ENCODE results near the gene ALDH4A1.

GRCh38 chr1:18874036-18874435, 28.3 kb downstream of the ALDH4A1 start:
- TF ChIP-seq POLR2AphosphoS5 (IDR thresholded peaks at IDR 0.05) = no peak
- TF ChIP-seq CTCF (IDR thresholded peaks at IDR 0.05) = no peak
- no peak for TF ChIP-seq POLR2A (IDR thresholded peaks at IDR 0.05; ENCODE audit: low read depth)
- TF ChIP-seq EP300 (IDR thresholded peaks at IDR 0.05) = no peak

Measured in esophagus muscularis mucosa (tissue), 4 donors.